Measurements from ENCODE around the gene TRIM34.
"Not testable (repeated sequence)": the region's sequence is repeated elsewhere in the genome, so short reads cannot be mapped to it uniquely, and the experiment has no call there.

TRIM34 gene

GRCh38 chr11:5622802-5623201 lies 2.0 kb upstream of the TRIM34 start:
- no peak for DNase-seq

GRCh38 chr11:5625281-5625680 lies 480 bp downstream of the TRIM34 start:
- DNase-seq = no peak

- DNase-seq = no peak
These were observed 1.4 kb downstream of the TRIM34 start for GRCh38 chr11:5626196-5626595.

- DNase-seq = no peak
These were observed 6.6 kb downstream of the TRIM34 start for GRCh38 chr11:5631417-5631816.

GRCh38 chr11:5631969-5632635 lies 7.3 kb downstream of the TRIM34 start:
- DNase-seq = no peak

- DNase-seq = no peak
These were observed 15.2 kb downstream of the TRIM34 start for GRCh38 chr11:5639953-5640352.

- DNase-seq = no peak
These were observed 18.8 kb downstream of the TRIM34 start for GRCh38 chr11:5643585-5643984.

GRCh38 chr11:5646139-5646538 lies 21.3 kb downstream of the TRIM34 start:
- DNase-seq = no peak

- DNase-seq = no peak
These were observed 30.7 kb downstream of the TRIM34 start for GRCh38 chr11:5655474-5655873.

- DNase-seq = not testable (repeated sequence)
These were observed 32.2 kb downstream of the TRIM34 start for GRCh38 chr11:5656956-5657355.

GRCh38 chr11:5658318-5658717 lies 33.5 kb downstream of the TRIM34 start:
- DNase-seq = no peak

- DNase-seq = no peak
These were observed 38.7 kb downstream of the TRIM34 start for GRCh38 chr11:5663511-5663910.

- DNase-seq = no peak
These were observed 40.3 kb downstream of the TRIM34 start for GRCh38 chr11:5665051-5665570.

GRCh38 chr11:5665746-5666401 lies 41.1 kb downstream of the TRIM34 start:
- no peak for DNase-seq

- no peak for DNase-seq
These were observed 41.6 kb downstream of the TRIM34 start for GRCh38 chr11:5666402-5666793.

GRCh38 chr11:5671831-5672230 lies 47.0 kb downstream of the TRIM34 start:
- no peak for DNase-seq

- no peak for DNase-seq
These were observed 49.6 kb downstream of the TRIM34 start for GRCh38 chr11:5674391-5674790.

GRCh38 chr11:5679811-5680210 lies 55.0 kb downstream of the TRIM34 start:
- DNase-seq = no peak

- DNase-seq = not testable (repeated sequence)
These were observed 58.2 kb downstream of the TRIM34 start for GRCh38 chr11:5682890-5683441.

GRCh38 chr11:5683620-5684019 lies 58.8 kb downstream of the TRIM34 start:
- peak; percentile 64 for DNase-seq

GRCh38 chr11:5684036-5684645 lies 59.3 kb downstream of the TRIM34 start:
- DNase-seq = no peak

- DNase-seq = peak; percentile 81
These were observed 60.0 kb downstream of the TRIM34 start, which contains the start of gene TRIM5 for GRCh38 chr11:5684646-5685362. Gene TRIM5, minus strand, starts transcription at chr11:5685074. Its CDS starts 4,897 bp downstream, at chr11:5680177.

GRCh38 chr11:5686426-5686825 lies 61.6 kb downstream of the TRIM34 start:
- no peak for DNase-seq
